GM12878 (cell line): ENCODE measurements around the gene DCAF5. TPM values are rescaled to one million over a fixed set of nuclear protein-coding genes. Genes with fewer than 3 reads are reported as not detected.

Experiments used
- ATAC-seq: fragments of 200-7000 bp; cut with Tn5 transposase; 3 replicates; pipeline ENCODE4 v1.9.1; 2020; ENCODE audit warnings: mild to moderate bottlenecking, moderate library complexity
- BruUV-seq: library from RNA; stranded (reverse); fragments of 400-500 nt; replicated peaks from 2 replicates; lab custom pipeline; 2021; lab: Mats Ljungman, UMichigan
- CTCF ChIA-PET: fragments of 300-600 bp; sonication (Branson Sonifier 250); formaldehyde crosslinking; extraction: SDS; loops from one replicate; lab custom pipeline; 2021; ENCODE audit warnings: inconsistent platforms; lab: Yijun Ruan, JAX
- POLR2A ChIA-PET: fragments of 350-600 bp; formaldehyde crosslinking; extraction: SDS; loops from one replicate; lab custom pipeline; 2021; ENCODE audit warnings: inconsistent platforms; lab: Charles Lee
- RAD21 ChIA-PET: fragments of 300-600 bp; sonication (Branson Sonifier 250); formaldehyde crosslinking; loops from one replicate; lab custom pipeline; 2023; ENCODE audit warnings: antibody characterized with exemption; ENCODE audit not compliant: unreplicated experiment; lab: Charles Lee
- SMC1A ChIA-PET: fragments of 300-600 bp; sonication (Branson Sonifier 250); formaldehyde crosslinking; loops from one replicate; lab custom pipeline; 2023; ENCODE audit not compliant: unreplicated experiment, uncharacterized antibody; lab: Charles Lee
- DNase-seq: peaks from one replicate; pipeline ENCODE4 v3.0.0-alpha.2; 2011; ENCODE audit warnings: low read depth, low spot score
- FAIRE-seq: peaks from 3 replicates; lab custom pipeline; 2011; peaks lifted over from hg19 to GRCh38; lab: Jason Lieb, UNC
- H2AFZ ChIP-seq: 2 replicates; pipeline ENCODE4 v1.6.0; 2011; ENCODE audit warnings: low read depth, low read length, control low read depth; ENCODE audit not compliant: control insufficient read depth
- H3K27ac ChIP-seq: 2 replicates; pipeline ENCODE4 v1.5.1; 2011; ENCODE audit warnings: control low read depth; ENCODE audit not compliant: control insufficient read depth, insufficient read depth
- H3K27me3 ChIP-seq, 2 experiments: replicated peaks in 1 of 2; 2 replicates each; pipeline versions ENCODE4 v1.6.0 to v1.6.1; 2011; ENCODE audit warnings: low read length in 1 of 2; ENCODE audit not compliant: control insufficient read depth in 2 of 2, insufficient read depth in 2 of 2
- H3K36me3 ChIP-seq, 2 experiments: 2 replicates each; pipeline ENCODE4 v1.5.1; 2011; ENCODE audit warnings: low read length in 1 of 2; ENCODE audit not compliant: control insufficient read depth in 2 of 2, insufficient read depth in 2 of 2
- H3K4me1 ChIP-seq: 2 replicates; pipeline ENCODE4 v1.6.1; 2011; ENCODE audit warnings: mild to moderate bottlenecking, low read length, moderate library complexity, mixed read lengths; ENCODE audit not compliant: control insufficient read depth, insufficient read depth
- H3K4me2 ChIP-seq: 2 replicates; pipeline ENCODE4 v1.6.0; 2011; ENCODE audit warnings: control low read depth; ENCODE audit not compliant: control insufficient read depth, insufficient read depth
- H3K4me3 ChIP-seq: fragments of 200-600 bp; sonication (generic); 2 replicates; pipeline ENCODE4 v1.5.1; 2016
- H3K79me2 ChIP-seq: 2 replicates; pipeline ENCODE4 v1.6.0; 2011; ENCODE audit warnings: low read length; ENCODE audit not compliant: control insufficient read depth, insufficient read depth
- H3K9ac ChIP-seq: 2 replicates; pipeline ENCODE4 v1.8.0; 2011; ENCODE audit warnings: low read length, control low read depth, mixed read lengths; ENCODE audit not compliant: control insufficient read depth, insufficient read depth
- H3K9me3 ChIP-seq: replicated peaks from 3 replicates; pipeline ENCODE4 v1.5.1; 2011; ENCODE audit warnings: mild to moderate bottlenecking, low read length; ENCODE audit not compliant: control insufficient read depth, insufficient read depth
- H4K20me1 ChIP-seq: 2 replicates; pipeline ENCODE4 v1.6.0; 2011; ENCODE audit not compliant: control insufficient read depth, insufficient read depth
- BACH1 ChIP-seq: fragments of 450-650 bp; IDR thresholded peaks from 2 replicates; pipeline ENCODE4 v1.6.1; 2017; ENCODE audit warnings: mild to moderate bottlenecking, borderline replicate concordance
- CTCF ChIP-seq, 3 experiments: IDR thresholded peaks in 2 of 3; conservative IDR thresholded peaks in 1 of 3; 2 replicates each; pipeline ENCODE4 v1.5.1; 2011; ENCODE audit warnings: low read depth in 3 of 3, low read length in 3 of 3, mild to moderate bottlenecking in 3 of 3, control low read depth in 2 of 3, moderate library complexity in 2 of 3, inconsistent platforms in 1 of 3, mixed read lengths in 1 of 3; ENCODE audit not compliant: control insufficient read depth in 2 of 3, insufficient read depth in 1 of 3; ENCODE audit errors: extremely low read depth in 1 of 3
- IRF4 ChIP-seq: IDR thresholded peaks from 2 replicates; pipeline ENCODE4 v1.6.1; 2011; ENCODE audit warnings: low read depth, low read length
- KLF5 ChIP-seq: fragments of 450-650 bp; IDR thresholded peaks from 2 replicates; pipeline ENCODE4 v1.6.1; 2014; ENCODE audit warnings: mild to moderate bottlenecking; ENCODE audit not compliant: partially characterized antibody
- PML ChIP-seq: IDR thresholded peaks from 2 replicates; pipeline ENCODE4 v1.6.1; 2012; ENCODE audit warnings: low read length, inconsistent platforms
- RFX5 ChIP-seq: IDR thresholded peaks from 2 replicates; pipeline ENCODE4 v1.6.1; 2011; ENCODE audit warnings: low read depth, low read length, improper control_type of control experiment
- SMARCA5 ChIP-seq: fragments of 450-650 bp; IDR thresholded peaks from 2 replicates; pipeline ENCODE4 v1.6.1; 2017; ENCODE audit warnings: mild to moderate bottlenecking
- SP1 ChIP-seq: IDR thresholded peaks from one replicate; pipeline ENCODE4 v1.6.1; 2011; ENCODE audit warnings: low read depth, low read length
- SPI1 ChIP-seq: IDR thresholded peaks from 2 replicates; pipeline ENCODE4 v1.6.1; 2011; ENCODE audit warnings: low read depth, mild to moderate bottlenecking, low read length, moderate library complexity, borderline replicate concordance; ENCODE audit not compliant: insufficient read depth
- TAF1 ChIP-seq: IDR thresholded peaks from 2 replicates; pipeline ENCODE4 v1.6.1; 2011; ENCODE audit warnings: mild to moderate bottlenecking, low read depth, low read length, borderline replicate concordance
- WGBS: methylation state at CpG from one replicate; pipeline ENCODE4 v1.1.6; 2016; ENCODE audit warnings: low lambda C conversion rate; ENCODE audit not compliant: insufficient replicate concordance, insufficient coverage; ENCODE audit errors: missing lambda C conversion rate; 5-methylcytosine and 5-hydroxymethylcytosine counted together
- in situ Hi-C: fragments of 300-500 bp; cut with MboI; formaldehyde crosslinking; loops from 9 replicates; pipeline ENCODE4 v1.14.3; 2018; ENCODE audit warnings: mixed read lengths
- intact Hi-C: fragments of 100-400 bp; cut with micrococcal nuclease; formaldehyde crosslinking; loops from one replicate; pipeline ENCODE4 v1.14.2; 2022; ENCODE audit not compliant: unreplicated experiment
- polyA plus RNA-seq, 11 experiments: library from polyadenylated mRNA; depleted of rRNA in 4 of 11; unstranded in 6 of 11; stranded (reverse) in 5 of 11; fragments of >200 nt; fragmentation: Nextera tagmentation in 4 of 11; fragmentation: Illumina TruSeq in 1 of 11; extraction: Ambion mirVana in 4 of 11; extraction: Trizol in 1 of 11; gene quantifications; 1 replicate in 1 of 11; 2 replicates in 10 of 11; pipeline versions ENCODE4 v1.2.1 to v1.2.3, GENCODE V29; 2011 to 2016; ENCODE audit warnings: inconsistent platforms in 2 of 11, missing spikeins in 2 of 11, low read depth in 1 of 11
- total RNA-seq, 4 experiments: library from RNA; depleted of rRNA in 3 of 4; stranded (reverse); fragments of >200 nt in 3 of 4; fragmentation: Illumina TruSeq in 1 of 4; extraction: Trizol in 1 of 4; gene quantifications; 2 replicates each; pipeline versions ENCODE4 v1.2.1 to v1.2.3, GENCODE V29; 2013 to 2021

DCAF5 gene
- total and polyA plus RNA-seq, 10 of the 15 experiments (the other 5 are each of a cell fraction or from before 2014, with no cell fraction given) = 6.8 to 38.1 (median 19.1) TPM

DNA sequence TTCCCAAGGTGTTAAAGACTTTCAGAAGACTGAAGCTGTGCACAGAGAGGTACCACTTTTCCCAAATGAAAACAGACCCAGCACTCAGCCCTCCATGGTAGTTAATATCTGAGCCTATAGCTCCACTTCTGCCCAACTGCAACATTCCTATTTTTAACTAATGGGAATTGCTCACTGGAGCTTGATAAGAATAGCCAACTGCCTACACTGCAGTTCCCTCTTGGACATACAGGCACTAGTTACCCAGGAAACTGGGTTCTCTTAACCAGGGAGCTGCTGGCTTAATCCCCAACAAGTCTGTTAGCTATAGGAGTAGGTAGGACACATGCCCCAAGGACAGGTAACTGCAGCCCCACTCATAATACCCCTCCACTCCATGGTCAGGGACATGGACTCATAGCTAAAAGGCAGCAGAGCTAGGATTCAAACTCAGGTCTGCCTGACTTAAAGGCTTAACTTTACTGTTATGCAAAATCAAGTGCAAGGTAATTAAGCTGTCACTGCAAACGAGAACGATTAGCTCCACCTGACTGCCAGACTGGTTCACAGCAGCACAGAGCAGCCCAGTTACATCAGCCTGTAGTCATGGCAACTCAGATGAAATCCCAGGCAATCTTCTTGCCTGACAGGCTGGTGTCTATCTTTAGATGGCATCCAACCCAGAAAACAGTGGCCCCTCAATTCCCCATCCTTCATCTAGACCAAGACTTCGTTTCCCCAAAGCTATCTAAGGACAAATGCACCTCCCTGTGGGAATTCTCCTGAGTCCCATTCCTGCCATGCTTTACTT lies 96.7 kb downstream of the DCAF5 start:
- no peak overlapping the region for H2AFZ ChIP-seq
- intact Hi-C loops (no loop called here), in situ Hi-C loops (no loop called here)
- FAIRE-seq (no peak), ATAC-seq (no peak), DNase-seq (no peak)
- ChIA-PET RAD21 (no interaction called here), CTCF (interaction anchor here (1.0 to 1.8 kb wide), 5 partner anchors 34 to 194 kb away, joined by 3 to 6 read pairs (median 4); no protein-coding TSS in a partner anchor), SMC1A (interaction anchor here (0.8 to 1.0 kb wide), 4 partner anchors 10 to 144 kb away, joined by 3 to 6 read pairs (median 4); no protein-coding TSS in a partner anchor), POLR2A (no interaction called here)
- WGBS = 91% methylated on average over 3 of the region's 3 CpGs
- H3K27me3 ChIP-seq = no peaks in the 10 kb centered on the region
- BruUV-seq = no TSS peak
- H3K79me2 ChIP-seq = no peaks in the 10 kb centered on the region
- H3K27ac ChIP-seq = no peak overlapping the region
- H3K4me3 ChIP-seq = no peak overlapping the region
- H3K9ac ChIP-seq = no peak overlapping the region
- no peak for TF ChIP-seq SP1
- no peak for TF ChIP-seq SPI1
- no peak for TF ChIP-seq BACH1
- TF ChIP-seq KLF5 = no peak
- TF ChIP-seq PML = no peak
- TF ChIP-seq IRF4 = no peak
- TF ChIP-seq TAF1 = no peak
- TF ChIP-seq CTCF (IDR thresholded peaks at IDR 0.05 in 2 of 3, conservative IDR thresholded peaks at IDR 0.05 in 1 of 3; ENCODE audit: control insufficient read depth in 2 of 3, extremely low read depth in 1 of 3, insufficient read depth in 1 of 3, low read depth in 3 of 3, low read length in 3 of 3) = no peak
- no peak for TF ChIP-seq SMARCA5
- no peak for TF ChIP-seq RFX5
- no peaks in the 10 kb centered on the region for H4K20me1 ChIP-seq
- H3K9me3 ChIP-seq = no peaks in the 10 kb centered on the region
- H3K4me2 ChIP-seq = no peak overlapping the region
- no peaks in the 10 kb centered on the region for H3K4me1 ChIP-seq
- H3K36me3 ChIP-seq = peaks cover 16 to 30% of the 10 kb centered on the region in 2 experiments; a peak in 3 of 4 replicates
